H1 (cell line): Measurements from ENCODE around the gene LRP2BP. TPM values are rescaled to one million over a fixed set of nuclear protein-coding genes. Genes with fewer than 3 reads are reported as not detected.

Experiments
- E2F6 ChIP-seq: IDR thresholded peaks from 2 replicates; pipeline ENCODE4 v1.6.1; 2012; ENCODE audit warnings: inconsistent platforms
- RAD21 ChIP-seq, 2 experiments: IDR thresholded peaks in 1 of 2; conservative IDR thresholded peaks in 1 of 2; 2 replicates each; pipeline ENCODE4 v1.6.1; 2011; ENCODE audit warnings: low read depth in 2 of 2, low read length in 2 of 2, improper control_type of control experiment in 1 of 2, inconsistent platforms in 1 of 2, mild to moderate bottlenecking in 1 of 2, moderate library complexity in 1 of 2
- SIN3A ChIP-seq, 2 experiments: IDR thresholded peaks in 1 of 2; conservative IDR thresholded peaks in 1 of 2; 2 replicates each; pipeline ENCODE4 v1.6.1; 2011 to 2012; ENCODE audit warnings: low read length in 2 of 2, improper control_type of control experiment in 1 of 2, low read depth in 1 of 2, mild to moderate bottlenecking in 1 of 2
- TAF7 ChIP-seq: optimal IDR thresholded peaks from 2 replicates; pipeline ENCODE3; 2011; ENCODE audit warnings: low read depth, mild to moderate bottlenecking, inconsistent platforms, low read length, moderate library complexity, borderline replicate concordance
- TEAD4 ChIP-seq: IDR thresholded peaks from 2 replicates; pipeline ENCODE4 v1.6.1; 2012; ENCODE audit warnings: low read depth, low read length, inconsistent platforms, mixed read lengths
- polyA plus RNA-seq, 7 experiments: library from polyadenylated mRNA; depleted of rRNA in 3 of 7; stranded (reverse) in 5 of 7; unstranded in 2 of 7; fragments of >200 nt in 5 of 7; fragments of 200-250 nt in 2 of 7; gene quantifications; 1 replicate in 5 of 7; 2 replicates in 1 of 7; 4 replicates in 1 of 7; pipeline versions ENCODE4 v1.2.1 to v1.2.3, GENCODE V29; 2011 to 2013; ENCODE audit warnings: missing spikeins in 2 of 7, mixed read lengths in 2 of 7
- total RNA-seq: library from RNA; stranded (reverse); fragmentation: NEBNext Ultra II Directional; extraction: Animal tissue kit (Norgen Biotek cat#: 25700); gene quantifications from 2 replicates; pipeline ENCODE4 v1.2.1, GENCODE V29; 2021

LRP2BP gene
- total and polyA plus RNA-seq, 2 of the 8 experiments (the other 6 are each of a cell fraction or from before 2014, with no cell fraction given) = 0.12 to 0.30 TPM

- TF ChIP-seq SIN3A (conservative IDR thresholded peaks at IDR 0.05 in 1 of 2, IDR thresholded peaks at IDR 0.05 in 1 of 2; ENCODE audit: low read depth in 1 of 2, low read length in 2 of 2) = peak in 1 of 2 experiments; percentile 92; a peak in 2 of 4 replicates
- peak in 1 of 2 experiments; percentile 2; a peak in 1 of 4 replicates for TF ChIP-seq RAD21 (IDR thresholded peaks at IDR 0.05 in 1 of 2, conservative IDR thresholded peaks at IDR 0.05 in 1 of 2; ENCODE audit: low read depth in 2 of 2, low read length in 2 of 2)
- peak; percentile 81 for TF ChIP-seq E2F6
- TF ChIP-seq TEAD4 = peak; percentile 29; the same call in 1 of the 2 replicates
- no peak for TF ChIP-seq TAF7
- TF ChIP-seq, all 59 proteins: peak for 12
These were observed 1.1 kb upstream of the LRP2BP start, which contains the start of gene ANKRD37 (continued) for GRCh38 chr4:185396724-185397385.
